GM12892 (cell line): Measurements from ENCODE around the gene EPHB4.

Source experiments
- POLR2A ChIP-seq: IDR thresholded peaks from 2 replicates; pipeline ENCODE4 v1.6.1; 2011; ENCODE audit warnings: low read depth, low read length, control low read depth
- POLR2AphosphoS5 ChIP-seq: IDR thresholded peaks from 2 replicates; pipeline ENCODE4 v1.6.1; 2011; ENCODE audit warnings: low read depth, low read length, control low read depth
- TAF1 ChIP-seq: IDR thresholded peaks from 2 replicates; pipeline ENCODE4 v1.6.1; 2011; ENCODE audit warnings: low read depth, mild to moderate bottlenecking, control low read depth, low read length, borderline replicate concordance

GRCh38 chr7:100860702-100861615 lies 33.6 kb upstream of the EPHB4 start:
- no peak for TF ChIP-seq POLR2AphosphoS5
- no peak for TF ChIP-seq TAF1
- no peak for TF ChIP-seq POLR2A
